Measurements from ENCODE around the gene MAP2K6. TPM values are rescaled to one million over a fixed set of nuclear protein-coding genes. Genes with fewer than 3 reads are reported as not detected.

MAP2K6 gene
- 0.65 and 4.0 TPM in 2 replicates for total RNA-seq

GRCh38 chr17:69414408-69415274 is at the start of gene MAP2K6:
TSS of gene MAP2K6 (plus strand) at chr17:69414697. CDS start at chr17:69414985, 288 bp downstream.

Other genes with a start within 250 kb of the MAP2K6 start
- gene ABCA10, start 185.9 kb upstream of the MAP2K6 start, total RNA-seq = 2.2 and 2.4 TPM in 2 replicates
- gene ABCA5, start 87.6 kb upstream of the MAP2K6 start, total RNA-seq = 14.1 and 18.1 TPM in 2 replicates